B cell (primary cell): ENCODE measurements around the gene PLA2G4D. TPM values are rescaled to one million over a fixed set of nuclear protein-coding genes. Genes with fewer than 3 reads are reported as not detected.

Experiments used
- ATAC-seq: fragments of 200-7000 bp; cut with Tn5 transposase; one replicate; pipeline ENCODE4 v1.10.0; 2021; ENCODE audit warnings: low read depth, mild to moderate bottlenecking, moderate number of reproducible peaks, moderate library complexity
- CTCF ChIA-PET: fragments of 350-600 bp; sonication (Branson Sonifier 250); formaldehyde crosslinking; loops from one replicate; lab custom pipeline; 2021; ENCODE audit warnings: antibody characterized with exemption, inconsistent platforms; lab: Charles Lee
- POLR2A ChIA-PET: fragments of 350-600 bp; sonication (Branson Sonifier 250); formaldehyde crosslinking; loops from one replicate; lab custom pipeline; 2021; ENCODE audit warnings: antibody characterized with exemption; lab: Charles Lee
- DNase-seq: peaks from one replicate; pipeline ENCODE4 v3.0.0; 2013
- H2AFZ ChIP-seq: 2 replicates; pipeline ENCODE4 v1.6.1; 2012; ENCODE audit warnings: mild to moderate bottlenecking, low read depth, low read length; ENCODE audit not compliant: insufficient read depth, poor library complexity, severe bottlenecking
- H3K27ac ChIP-seq, 2 donors: 1 replicate in 1 of 2; 2 replicates in 1 of 2; pipeline ENCODE4 v1.5.1; 2012 to 2013; ENCODE audit warnings: low read length in 2 of 2, mild to moderate bottlenecking in 2 of 2, moderate library complexity in 1 of 2
- H3K27me3 ChIP-seq, 4 experiments: fragments of 200-600 bp in 1 of 4; sonication (generic) in 1 of 4; replicated peaks in 1 of 4; 1 replicate in 2 of 4; 2 replicates in 2 of 4; pipeline versions ENCODE4 v1.6.1 to v1.7.0; 2013 to 2016; ENCODE audit warnings: low read length in 3 of 4, mild to moderate bottlenecking in 2 of 4, mixed read lengths in 1 of 4, moderate library complexity in 1 of 4; ENCODE audit not compliant: insufficient read depth in 4 of 4, control insufficient read depth in 3 of 4; ENCODE audit errors: control extremely low read depth in 1 of 4
- H3K36me3 ChIP-seq, 2 experiments: replicated peaks in 1 of 2; 1 replicate in 1 of 2; 2 replicates in 1 of 2; pipeline versions ENCODE4 v1.6.1 to v1.7.1; 2013; ENCODE audit warnings: low read length in 1 of 2; ENCODE audit not compliant: insufficient read depth in 2 of 2, control insufficient read depth in 1 of 2; ENCODE audit errors: control extremely low read depth in 1 of 2, extremely low read depth in 1 of 2
- H3K4me1 ChIP-seq, 2 donors: fragments of 200-600 bp in 1 of 2; sonication (generic) in 1 of 2; 1 replicate in 1 of 2; 2 replicates in 1 of 2; pipeline versions ENCODE4 v1.5.1 to v1.6.1; 2013 to 2017; ENCODE audit warnings: low read length in 2 of 2; ENCODE audit not compliant: control insufficient read depth in 2 of 2, insufficient read depth in 2 of 2
- H3K4me2 ChIP-seq: replicated peaks from 2 replicates; pipeline ENCODE3; 2012; ENCODE audit warnings: mild to moderate bottlenecking, low read depth, low read length; ENCODE audit not compliant: poor library complexity, severe bottlenecking
- H3K4me3 ChIP-seq, 5 experiments: fragments of 200-600 bp in 1 of 5; sonication (generic) in 1 of 5; 1 replicate in 3 of 5; 2 replicates in 2 of 5; pipeline versions ENCODE4 v1.5.1 to v1.7.0; 2011 to 2016; ENCODE audit warnings: low read length in 4 of 5, mild to moderate bottlenecking in 4 of 5, low read depth in 2 of 5, control low read depth in 1 of 5, moderate library complexity in 1 of 5; ENCODE audit not compliant: insufficient read depth in 1 of 5; ENCODE audit errors: control extremely low read depth in 1 of 5, extremely low read depth in 1 of 5
- H3K79me2 ChIP-seq: fragments of 200-600 bp; sonication (generic); one replicate; pipeline ENCODE4 v1.6.0; 2016; ENCODE audit warnings: low read length; ENCODE audit not compliant: control insufficient read depth, insufficient read depth
- H3K9ac ChIP-seq: fragments of 200-600 bp; sonication (generic); 2 replicates; pipeline ENCODE4 v1.6.1; 2017; ENCODE audit warnings: mild to moderate bottlenecking, low read length, moderate library complexity
- H3K9me3 ChIP-seq, 3 donors: one replicate each; pipeline versions ENCODE4 v1.6.1 to v1.7.1; 2013; ENCODE audit warnings: low read length in 2 of 3; ENCODE audit not compliant: control insufficient read depth in 2 of 3, insufficient read depth in 1 of 3; ENCODE audit errors: control extremely low read depth in 1 of 3
- H4K20me1 ChIP-seq: 2 replicates; pipeline ENCODE4 v1.6.0; 2012; ENCODE audit warnings: mild to moderate bottlenecking, low read length; ENCODE audit not compliant: insufficient read depth, control insufficient read depth, poor library complexity, severe bottlenecking
- H3K27ac Mint-ChIP-seq: one replicate; pipeline ENCODE4 v1.8.0; 2021; ENCODE audit warnings: mixed read lengths
- H3K27me3 Mint-ChIP-seq: one replicate; pipeline ENCODE4 v1.8.0; 2021; ENCODE audit warnings: mixed read lengths
- H3K4me1 Mint-ChIP-seq: one replicate; pipeline ENCODE4 v1.8.0; 2021; ENCODE audit warnings: mixed read lengths
- H3K4me3 Mint-ChIP-seq: one replicate; pipeline ENCODE4 v1.8.0; 2021; ENCODE audit warnings: mixed read lengths
- H3K9me3 Mint-ChIP-seq: one replicate; pipeline ENCODE4 v1.8.0; 2022; ENCODE audit warnings: mixed read lengths; ENCODE audit not compliant: insufficient read depth
- CTCF ChIP-seq: fragments of 200-600 bp; IDR thresholded peaks from one replicate; pipeline ENCODE4 v1.8.0; 2022; ENCODE audit warnings: antibody characterized with exemption, mild to moderate bottlenecking
- EZH2 ChIP-seq: IDR thresholded peaks from 2 replicates; pipeline ENCODE4 v1.6.1; 2012; ENCODE audit warnings: borderline replicate concordance, low read depth, mild to moderate bottlenecking, moderate library complexity, low read length; ENCODE audit not compliant: insufficient read depth, poor library complexity, severe bottlenecking
- WGBS: methylation state at CpG from one replicate; pipeline ENCODE4 v1.1.5; 2013; ENCODE audit warnings: missing lambda C conversion rate; ENCODE audit not compliant: insufficient coverage; 5-methylcytosine and 5-hydroxymethylcytosine counted together
- intact Hi-C: fragments of 100-400 bp; cut with micrococcal nuclease; formaldehyde crosslinking; loops from one replicate; pipeline ENCODE4 v1.10.0; 2022
- polyA plus RNA-seq: library from polyadenylated mRNA; depleted of rRNA; stranded (reverse); fragments of >200 nt; gene quantifications from 2 replicates; pipeline ENCODE4 v1.2.3, GENCODE V29; 2012
- total RNA-seq, 2 donors: library from RNA; stranded (reverse); fragments of 120-200 nt in 1 of 2; gene quantifications; 1 replicate in 1 of 2; 2 replicates in 1 of 2; pipeline versions ENCODE4 v1.2.3 to v1.2.4, GENCODE V29; 2013 to 2022

PLA2G4D gene
- total and polyA plus RNA-seq, 2 donors (not counting 1 experiment from before 2014, with no cell fraction given), result not detected

DNA sequence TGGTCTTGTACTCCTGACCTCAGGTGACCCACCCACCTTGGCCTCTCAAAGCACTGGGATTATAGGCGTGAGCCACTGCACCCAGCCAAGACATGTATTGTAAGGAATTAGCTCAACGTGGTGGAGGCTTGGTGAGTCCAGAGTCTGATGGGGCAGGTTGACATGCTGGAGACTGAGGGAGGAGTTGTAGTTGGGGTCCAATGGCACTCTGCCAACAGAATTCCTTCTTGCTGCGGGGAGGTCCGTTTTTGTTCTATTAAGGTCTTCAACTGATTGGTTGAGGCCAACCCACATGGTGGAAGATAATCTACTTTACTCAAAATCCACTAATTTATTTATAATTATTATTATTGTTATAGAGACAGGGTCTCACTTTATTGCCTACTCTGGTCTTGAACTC, 30.1 kb downstream of the PLA2G4D start:
- H3K27ac ChIP-seq, result no peak overlapping the region
- TF ChIP-seq CTCF (no peak), EZH2 (no peak)
- intact Hi-C loops, result no loop called here
- DNase-seq (no peak), ATAC-seq (no peak)
- H3K36me3 ChIP-seq, result no peaks in the 10 kb centered on the region
- H3K27me3 ChIP-seq, result peaks cover 0 to 15% (median 2%) of the 10 kb centered on the region in 4 experiments
- peaks cover 0 to 14% (median 0%) of the 10 kb centered on the region in 3 donors for H3K9me3 ChIP-seq
- H2AFZ ChIP-seq, result no peak overlapping the region
- H3K4me1 ChIP-seq, result no peaks in the 10 kb centered on the region
- no peak overlapping the region for H3K4me3 ChIP-seq
- POLR2A ChIA-PET, result no interaction called here
- CTCF ChIA-PET, result interaction anchor here (1.1 to 6.8 kb wide), 3 partner anchors 27 to 92 kb away, joined by 3 to 109 read pairs (median 3); no protein-coding TSS in a partner anchor
- H3K4me2 ChIP-seq, result no peak overlapping the region
- H4K20me1 ChIP-seq, result no peaks in the 10 kb centered on the region
- Mint-ChIP-seq H3K9me3 (peaks cover 5% of the 10 kb centered on the region), H3K27ac (no peak overlapping the region), H3K27me3 (peaks cover 32% of the 10 kb centered on the region), H3K4me3 (no peak overlapping the region), H3K4me1 (peaks cover 5% of the 10 kb centered on the region)
- H3K79me2 ChIP-seq, result no peaks in the 10 kb centered on the region
- H3K9ac ChIP-seq, result no peak overlapping the region
- 80% methylated on average over 1 of the region's 4 CpGs for WGBS

DNA sequence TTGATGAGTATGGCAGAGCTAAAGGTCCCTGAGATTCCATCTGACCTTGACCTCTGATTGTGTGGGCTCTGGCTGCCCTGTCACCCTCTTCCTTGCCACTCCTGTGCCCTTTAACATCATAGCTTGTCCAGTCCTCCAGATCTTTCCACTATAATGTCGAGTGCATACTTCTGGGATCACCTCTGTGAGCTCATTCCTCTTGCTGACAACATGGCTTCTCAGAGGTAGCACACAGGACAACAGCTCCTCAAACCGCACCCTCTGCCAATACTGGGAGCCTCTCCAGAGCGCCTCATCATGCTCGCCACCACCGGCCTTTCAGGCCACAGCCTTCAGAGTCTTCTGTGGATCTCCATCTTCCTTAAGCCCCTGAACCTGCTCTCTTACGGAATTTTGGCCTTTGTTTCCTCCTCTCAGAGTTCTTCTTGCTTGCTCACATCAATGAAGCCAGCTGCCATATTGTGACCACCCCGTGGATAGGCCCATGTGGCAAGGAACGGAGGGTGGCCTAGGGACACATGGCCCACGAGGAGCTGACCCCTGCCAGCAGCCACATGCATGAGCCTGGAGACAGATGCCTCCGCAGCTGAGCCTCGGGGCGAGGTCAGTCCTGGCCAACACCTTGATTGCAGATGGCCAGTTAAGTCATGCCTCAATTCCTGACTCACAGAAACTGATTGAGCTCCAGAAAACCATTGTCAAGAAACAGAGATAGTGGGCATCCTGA, 31.1 kb downstream of the PLA2G4D start:
- Mint-ChIP-seq H3K4me3 (no peak overlapping the region), H3K27ac (no peak overlapping the region), H3K27me3 (peaks cover 28% of the 10 kb centered on the region), H3K4me1 (peaks cover 5% of the 10 kb centered on the region), H3K9me3 (peaks cover 5% of the 10 kb centered on the region)
- no peak overlapping the region for H3K4me3 ChIP-seq
- ChIA-PET POLR2A (no interaction called here), CTCF (interaction anchor here (0.5 to 6.8 kb wide), 9 partner anchors 9 to 1933 kb away, joined by 3 to 109 read pairs (median 3); no protein-coding TSS in a partner anchor)
- H3K4me1 ChIP-seq, result no peaks in the 10 kb centered on the region
- H2AFZ ChIP-seq, result no peak overlapping the region
- ATAC-seq (no peak), DNase-seq (no peak)
- intact Hi-C loops, result no loop called here
- no peaks in the 10 kb centered on the region for H3K36me3 ChIP-seq
- no peak overlapping the region for H3K4me2 ChIP-seq
- H3K9ac ChIP-seq, result no peak overlapping the region
- H3K27ac ChIP-seq, result no peak overlapping the region
- H3K27me3 ChIP-seq, result peaks cover 0 to 17% (median 3%) of the 10 kb centered on the region in 4 experiments
- TF ChIP-seq EZH2 (no peak), CTCF (no peak)
- peaks cover 0 to 8% (median 0%) of the 10 kb centered on the region in 3 donors for H3K9me3 ChIP-seq
- no peaks in the 10 kb centered on the region for H3K79me2 ChIP-seq
- H4K20me1 ChIP-seq, result no peaks in the 10 kb centered on the region
- WGBS, result 85% methylated on average over 12 of the region's 12 CpGs
